Mesenchymal stem cell (in vitro differentiated cells and primary cell): ENCODE results near the gene PARD3.
"Not testable (repeated sequence)": the region's sequence is repeated elsewhere in the genome, so short reads cannot be mapped to it uniquely, and the experiment has no call there.

Experiments
- DNase-seq: peaks from one replicate; pipeline ENCODE4 v3.0.0-alpha.2; 2013
- H2AFZ ChIP-seq: one replicate; pipeline ENCODE4 v1.6.1; 2013; ENCODE audit warnings: low read depth, mild to moderate bottlenecking, control low read depth, inconsistent platforms, low read length, moderate library complexity
- H2AK5ac ChIP-seq: 2 replicates; pipeline ENCODE4 v1.6.1; 2013; ENCODE audit warnings: low read length, moderate library complexity, mild to moderate bottlenecking, inconsistent platforms; ENCODE audit not compliant: severe bottlenecking
- H2BK120ac ChIP-seq: one replicate; pipeline ENCODE4 v1.6.1; 2013; ENCODE audit warnings: low read depth, mild to moderate bottlenecking, inconsistent platforms, low read length, moderate library complexity
- H2BK12ac ChIP-seq, 2 experiments: one replicate each; pipeline ENCODE4 v1.6.1; 2013; ENCODE audit warnings: inconsistent platforms in 2 of 2, low read length in 2 of 2, mild to moderate bottlenecking in 2 of 2, moderate library complexity in 2 of 2, control low read depth in 1 of 2
- H2BK15ac ChIP-seq: one replicate; pipeline ENCODE4 v1.6.1; 2013; ENCODE audit warnings: mild to moderate bottlenecking, low read depth, inconsistent platforms; ENCODE audit not compliant: poor library complexity, severe bottlenecking
- H2BK5ac ChIP-seq: 2 replicates; pipeline ENCODE4 v1.6.1; 2013; ENCODE audit warnings: low read depth, mild to moderate bottlenecking, low read length, control low read depth, inconsistent platforms; ENCODE audit not compliant: poor library complexity, severe bottlenecking
- H3K14ac ChIP-seq, 2 experiments: one replicate each; pipeline ENCODE4 v1.6.1; 2013; ENCODE audit warnings: inconsistent platforms in 2 of 2, low read length in 2 of 2, control low read depth in 1 of 2, mild to moderate bottlenecking in 1 of 2, moderate library complexity in 1 of 2
- H3K18ac ChIP-seq, 2 experiments: one replicate each; pipeline ENCODE4 v1.6.1; 2013; ENCODE audit warnings: inconsistent platforms in 2 of 2, low read length in 2 of 2, control low read depth in 1 of 2, low read depth in 1 of 2, mild to moderate bottlenecking in 1 of 2
- H3K23ac ChIP-seq, 2 experiments: one replicate each; pipeline ENCODE4 v1.6.1; 2013; ENCODE audit warnings: inconsistent platforms in 2 of 2, low read length in 2 of 2, mild to moderate bottlenecking in 2 of 2, moderate library complexity in 2 of 2, control low read depth in 1 of 2
- H3K27ac ChIP-seq: 2 replicates; pipeline ENCODE4 v1.5.1; 2013; ENCODE audit warnings: mild to moderate bottlenecking, moderate library complexity, low read length, control low read depth, inconsistent platforms; ENCODE audit not compliant: poor library complexity, severe bottlenecking
- H3K27me3 ChIP-seq, 2 experiments: 2 replicates each; pipeline versions ENCODE4 v1.6.1 to v1.7.0; 2013; ENCODE audit warnings: low read length in 2 of 2, mild to moderate bottlenecking in 2 of 2, moderate library complexity in 2 of 2, control low read depth in 1 of 2, inconsistent platforms in 1 of 2; ENCODE audit not compliant: control insufficient read depth in 1 of 2, insufficient read depth in 1 of 2
- H3K36me3 ChIP-seq, 2 experiments: 2 replicates each; pipeline versions ENCODE4 v1.6.1 to v1.7.0; 2013; ENCODE audit warnings: low read length in 2 of 2, control low read depth in 1 of 2, inconsistent platforms in 1 of 2, low read depth in 1 of 2, mild to moderate bottlenecking in 1 of 2; ENCODE audit not compliant: insufficient read depth in 2 of 2, control insufficient read depth in 1 of 2
- H3K4ac ChIP-seq, 2 experiments: one replicate each; pipeline ENCODE4 v1.6.1; 2013; ENCODE audit warnings: inconsistent platforms in 2 of 2, low read length in 2 of 2, mild to moderate bottlenecking in 2 of 2, moderate library complexity in 2 of 2, control low read depth in 1 of 2, low read depth in 1 of 2
- H3K4me1 ChIP-seq: 2 replicates; pipeline ENCODE4 v1.6.1; 2013; ENCODE audit warnings: low read depth, low read length, control low read depth; ENCODE audit not compliant: control insufficient read depth, insufficient read depth
- H3K4me2 ChIP-seq: 2 replicates; pipeline ENCODE4 v1.6.1; 2013; ENCODE audit warnings: low read length, mild to moderate bottlenecking, inconsistent platforms; ENCODE audit not compliant: poor library complexity, severe bottlenecking
- H3K4me3 ChIP-seq, 2 experiments: 2 replicates each; pipeline versions ENCODE4 v1.5.1 to v1.7.0; 2013; ENCODE audit warnings: low read length in 2 of 2, mild to moderate bottlenecking in 2 of 2, control low read depth in 1 of 2, low read depth in 1 of 2; ENCODE audit not compliant: insufficient read depth in 1 of 2
- H3K79me1 ChIP-seq: replicated peaks from 2 replicates; pipeline ENCODE4 v1.6.1; 2013; ENCODE audit warnings: mild to moderate bottlenecking, control low read depth, low read length, inconsistent platforms; ENCODE audit not compliant: poor library complexity, severe bottlenecking
- H3K9ac ChIP-seq: 2 replicates; pipeline ENCODE4 v1.7.0; 2013; ENCODE audit warnings: mild to moderate bottlenecking, low read length, moderate library complexity
- H3K9me3 ChIP-seq: 2 replicates; pipeline ENCODE4 v1.7.0; 2013; ENCODE audit warnings: mild to moderate bottlenecking, low read length; ENCODE audit not compliant: control insufficient read depth
- H4K8ac ChIP-seq: one replicate; pipeline ENCODE4 v1.6.1; 2013; ENCODE audit warnings: inconsistent platforms, mild to moderate bottlenecking, low read length, moderate library complexity
- H4K91ac ChIP-seq: one replicate; pipeline ENCODE4 v1.6.1; 2013; ENCODE audit warnings: mild to moderate bottlenecking, low read length, inconsistent platforms
- WGBS: methylation state at CpG from one replicate; pipeline ENCODE4 v1.1.7; 2013; ENCODE audit warnings: mixed read lengths; 5-methylcytosine and 5-hydroxymethylcytosine counted together

Gene PARD3

GRCh38 chr10:34426538-34427157, 388.4 kb downstream of the PARD3 start:
- Histone ChIP-seq H3K27ac (peak overlapping the region; percentile 80), H3K4me1 (peaks cover 14% of the 10 kb centered on the region)
- not testable (repeated sequence) for H2BK15ac ChIP-seq, H2BK120ac ChIP-seq, H3K36me3 ChIP-seq, H2BK12ac ChIP-seq, H3K18ac ChIP-seq, H3K27me3 ChIP-seq, H3K4me3 ChIP-seq, H4K8ac ChIP-seq, H3K14ac ChIP-seq, H3K23ac ChIP-seq, H2AFZ ChIP-seq, H3K9me3 ChIP-seq, H2AK5ac ChIP-seq, H3K4me2 ChIP-seq, H3K79me1 ChIP-seq, H3K4ac ChIP-seq, H3K9ac ChIP-seq, H4K91ac ChIP-seq, H2BK5ac ChIP-seq, DNase-seq
- WGBS: 94% methylated on average over 3 of the region's 7 CpGs

GRCh38 chr10:34426041-34426440, 389.1 kb downstream of the PARD3 start:
- H2BK15ac ChIP-seq: no peak overlapping the region
- no peak for DNase-seq
- H3K27ac ChIP-seq: peak overlapping the region; percentile 87
- no peak overlapping the region for H3K23ac ChIP-seq
- no peaks in the 10 kb centered on the region for H3K9me3 ChIP-seq
- H3K9ac ChIP-seq: no peak overlapping the region
- no peak overlapping the region for H3K4me2 ChIP-seq
- H4K8ac ChIP-seq: no peak overlapping the region
- H2BK12ac ChIP-seq: no peak overlapping the region
- no peaks in the 10 kb centered on the region for H3K36me3 ChIP-seq
- H3K4ac ChIP-seq: no peak overlapping the region
- H3K18ac ChIP-seq: no peak overlapping the region
- no peak overlapping the region for H2BK5ac ChIP-seq
- H2AK5ac ChIP-seq: no peak overlapping the region
- no peak overlapping the region for H4K91ac ChIP-seq
- H3K27me3 ChIP-seq: no peaks in the 10 kb centered on the region
- H3K4me1 ChIP-seq: peaks cover 14% of the 10 kb centered on the region
- no peak overlapping the region for H2BK120ac ChIP-seq
- no peak overlapping the region for H3K14ac ChIP-seq
- H3K4me3 ChIP-seq: no peak overlapping the region
- no peak overlapping the region for H2AFZ ChIP-seq
- 83% methylated on average over 1 of the region's 3 CpGs for WGBS
- peaks cover 6% of the 10 kb centered on the region for H3K79me1 ChIP-seq

- Histone ChIP-seq H3K9me3 (no peaks in the 10 kb centered on the region), H4K8ac (no peak overlapping the region), H2AFZ (no peak overlapping the region), H3K27me3 (no peaks in the 10 kb centered on the region), H3K18ac (no peak overlapping the region), H3K36me3 (no peaks in the 10 kb centered on the region), H3K4ac (no peak overlapping the region), H4K91ac (no peak overlapping the region), H3K79me1 (peaks cover 7% of the 10 kb centered on the region), H3K4me3 (peak overlapping the region in 1 of 2 experiments; percentile 29), H2BK12ac (no peak overlapping the region), H2BK120ac (no peak overlapping the region), H2BK5ac (no peak overlapping the region), H3K4me1 (peaks cover 16% of the 10 kb centered on the region), H2AK5ac (no peak overlapping the region), H3K9ac (no peak overlapping the region), H2BK15ac (no peak overlapping the region), H3K27ac (no peak overlapping the region), H3K23ac (no peak overlapping the region), H3K14ac (no peak overlapping the region), H3K4me2 (no peak overlapping the region)
- DNase-seq: no peak
- WGBS: 95% methylated on average over 3 of the region's 5 CpGs
Measured at GRCh38 chr10:34423673-34424625, 391.1 kb downstream of the PARD3 start.

- WGBS: no CpG with 5 or more reads among the region's 1 CpG
- Histone ChIP-seq H3K27ac (no peak overlapping the region), H3K36me3 (no peaks in the 10 kb centered on the region), H3K9ac (no peak overlapping the region), H2BK15ac (no peak overlapping the region), H3K14ac (no peak overlapping the region), H2BK12ac (no peak overlapping the region), H2AK5ac (no peak overlapping the region), H3K23ac (no peak overlapping the region), H2BK5ac (no peak overlapping the region), H2BK120ac (no peak overlapping the region), H3K9me3 (no peaks in the 10 kb centered on the region), H3K4me3 (no peak overlapping the region), H3K4ac (no peak overlapping the region), H3K18ac (no peak overlapping the region), H3K4me2 (no peak overlapping the region), H2AFZ (no peak overlapping the region), H4K8ac (no peak overlapping the region), H3K27me3 (no peaks in the 10 kb centered on the region), H3K4me1 (peaks cover 13% of the 10 kb centered on the region), H4K91ac (no peak overlapping the region), H3K79me1 (peaks cover 10% of the 10 kb centered on the region)
- no peak for DNase-seq
Measured at GRCh38 chr10:34420795-34421194, 394.3 kb downstream of the PARD3 start.
